K562 (cell line): ENCODE measurements around the gene CLCF1. TPM values are rescaled to one million over a fixed set of nuclear protein-coding genes. Genes with fewer than 3 reads are reported as not detected.
A peak's percentile ranks its signal among the peaks of the same experiment; 100 is the strongest.

Experiments used
- ARID4B ChIP-seq: sonication (generic); formaldehyde crosslinking; IDR thresholded peaks from 2 replicates; pipeline ENCODE4 v1.8.0; 2022; ENCODE audit warnings: mild to moderate bottlenecking, missing genetic modification reagents
- DPF2 ChIP-seq: fragments of 450-650 bp; IDR thresholded peaks from 2 replicates; pipeline ENCODE4 v1.6.1; 2016
- ESRRA ChIP-seq: fragments of 450-650 bp; IDR thresholded peaks from 2 replicates; pipeline ENCODE4 v1.6.1; 2014; ENCODE audit warnings: low read depth, mild to moderate bottlenecking, moderate library complexity, borderline replicate concordance
- ID3 ChIP-seq, 2 experiments: fragments of 250-450 bp in 1 of 2; fragments of 450-650 bp in 1 of 2; sonication (Bioruptor Pico) in 1 of 2; IDR thresholded peaks; 2 replicates each; pipeline versions ENCODE4 v1.6.1 to v1.8.0; 2016 to 2021; ENCODE audit warnings: mild to moderate bottlenecking in 2 of 2, moderate library complexity in 2 of 2, missing compliant biosample characterization in 1 of 2, missing genetic modification characterization in 1 of 2
- KDM4B ChIP-seq, 2 experiments: fragments of 450-650 bp in 1 of 2; sonication (generic) in 1 of 2; IDR thresholded peaks; 2 replicates each; pipeline ENCODE4 v1.6.1; 2016 to 2017; ENCODE audit warnings: borderline replicate concordance in 2 of 2, antibody characterized with exemption in 1 of 2, low read depth in 1 of 2, mild to moderate bottlenecking in 1 of 2
- MBD1 ChIP-seq: fragments of 250-450 bp; sonication (Bioruptor Pico); IDR thresholded peaks from 2 replicates; pipeline ENCODE4 v1.8.0; 2022; ENCODE audit warnings: inconsistent platforms
- MLLT1 ChIP-seq, 2 experiments: fragments of 450-650 bp; IDR thresholded peaks; 2 replicates each; pipeline ENCODE4 v1.6.1; 2016
- NEUROD1 ChIP-seq: fragments of 150-350 bp; IDR thresholded peaks from 2 replicates; pipeline ENCODE4 v1.6.1; 2014; ENCODE audit warnings: borderline replicate concordance, low read length, low read depth; ENCODE audit not compliant: partially characterized antibody
- NFRKB ChIP-seq: fragments of 450-650 bp; IDR thresholded peaks from 2 replicates; pipeline ENCODE4 v1.6.1; 2016; ENCODE audit warnings: low read depth
- TCF7 ChIP-seq: sonication (generic); IDR thresholded peaks from 2 replicates; pipeline ENCODE4 v1.6.1; 2016; ENCODE audit warnings: antibody characterized with exemption, borderline replicate concordance
- TFE3 ChIP-seq: fragments of 450-650 bp; formaldehyde crosslinking; IDR thresholded peaks from 2 replicates; pipeline ENCODE4 v1.4.0; 2020; ENCODE audit warnings: mild to moderate bottlenecking, mixed read lengths
- WHSC1 ChIP-seq: IDR thresholded peaks from one replicate; pipeline ENCODE4 v1.6.1; 2012; ENCODE audit warnings: low read length, control low read depth, inconsistent platforms
- ZHX1 ChIP-seq: fragments of 150-350 bp; conservative IDR thresholded peaks from 2 replicates; pipeline ENCODE4 v1.6.1; 2014; ENCODE audit warnings: low read length
- polyA plus RNA-seq, 8 experiments: library from polyadenylated mRNA; depleted of rRNA in 4 of 8; stranded (reverse) in 5 of 8; unstranded in 3 of 8; fragments of >200 nt; fragmentation: Nextera tagmentation in 2 of 8; fragmentation: Illumina TruSeq in 1 of 8; extraction: Ambion mirVana in 2 of 8; extraction: Trizol in 1 of 8; gene quantifications; 2 replicates each; pipeline versions ENCODE4 v1.2.1 to v1.2.3, GENCODE V29; 2011 to 2014; ENCODE audit warnings: inconsistent platforms in 1 of 8, missing spikeins in 1 of 8
- total RNA-seq, 7 experiments: library from RNA; depleted of rRNA in 6 of 7; stranded (reverse); fragments of >200 nt in 6 of 7; fragmentation: Illumina TruSeq in 2 of 7; extraction: Trizol in 2 of 7; gene quantifications; 2 replicates each; pipeline versions ENCODE4 v1.2.1 to v1.2.3, GENCODE V29; 2011 to 2021; ENCODE audit warnings: low replicate concordance in 1 of 7

The CLCF1 gene
- total and polyA plus RNA-seq, 9 of the 15 experiments (the other 6 are each of a cell fraction or from before 2014, with no cell fraction given), result 0.49 to 5.8 (median 3.0) TPM

- TF ChIP-seq MBD1 (CRISPR knock-in tag) (no peak), TCF7 (peak; percentile 25; the same call in 1 of the 2 replicates), NEUROD1 (peak; percentile 63), WHSC1 (no peak), ID3 (CRISPR knock-in tag; IDR thresholded peaks at IDR 0.05) (no peak), ID3 (tag; IDR thresholded peaks at IDR 0.05) (peak; percentile 31; the same call in 1 of the 2 replicates), ESRRA (peak; percentile 88), MLLT1 (IDR thresholded peaks at IDR 0.05) (peak in 1 of 2 experiments; percentile 78; a peak in 3 of 4 replicates), ZHX1 (0 out of 2 replicates have a peak, but pooled peaks have one; percentile 36), NFRKB (peak; percentile 51; the same call in 1 of the 2 replicates), ARID4B (CRISPR knock-in tag) (peak; percentile 92), KDM4B (IDR thresholded peaks at IDR 0.05; ENCODE audit: borderline replicate concordance in 2 of 2, low read depth in 1 of 2) (peak in 1 of 2 experiments; percentile 59; a peak in 1 of 4 replicates), TFE3 (CRISPR knock-in tag) (no peak), DPF2 (0 out of 2 replicates have a peak, but pooled peaks have one; percentile 10)
These were observed 56.1 kb downstream of the CLCF1 start (continued) for GRCh38 chr11:67317205-67317887.
